Skeletal muscle tissue (tissue), 4 donors: ENCODE measurements around the gene CCDC88B. TPM values are rescaled to one million over a fixed set of nuclear protein-coding genes. Genes with fewer than 3 reads are reported as not detected.

Experiments used
- H3K27ac ChIP-seq: one replicate; pipeline ENCODE4 v1.7.0; 2013; ENCODE audit warnings: mild to moderate bottlenecking, low read depth, low read length, inconsistent platforms
- H3K27me3 ChIP-seq, 3 donors: one replicate each; pipeline ENCODE4 v1.7.0; 2013; ENCODE audit warnings: low read length in 3 of 3; ENCODE audit not compliant: control insufficient read depth in 3 of 3, insufficient read depth in 3 of 3
- H3K36me3 ChIP-seq, 3 donors: one replicate each; pipeline ENCODE4 v1.7.0; 2013; ENCODE audit warnings: low read length in 3 of 3; ENCODE audit not compliant: control insufficient read depth in 3 of 3, insufficient read depth in 3 of 3
- H3K4me1 ChIP-seq, 3 donors: one replicate each; pipeline ENCODE4 v1.7.0; 2013; ENCODE audit warnings: low read length in 3 of 3, mild to moderate bottlenecking in 3 of 3; ENCODE audit not compliant: control insufficient read depth in 3 of 3, insufficient read depth in 3 of 3
- H3K4me3 ChIP-seq, 3 donors: one replicate each; pipeline ENCODE4 v1.7.0; 2013; ENCODE audit warnings: low read length in 3 of 3
- H3K9ac ChIP-seq, 3 donors: one replicate each; pipeline ENCODE4 v1.7.0; 2013; ENCODE audit warnings: low read length in 3 of 3, mild to moderate bottlenecking in 3 of 3, moderate library complexity in 2 of 3, low read depth in 1 of 3
- H3K9me3 ChIP-seq, 3 donors: one replicate each; pipeline ENCODE4 v1.7.0; 2013; ENCODE audit warnings: low read length in 3 of 3; ENCODE audit not compliant: control insufficient read depth in 3 of 3
- total RNA-seq: library from RNA; depleted of rRNA; stranded (reverse); fragments of >200 nt; gene quantifications from one replicate; pipeline ENCODE4 v1.2.3, GENCODE V29; 2014
- donor health status: Osteomylitis.

CCDC88B gene
- total RNA-seq, 1 donor from 2014 or later: 2.6 TPM

DNA sequence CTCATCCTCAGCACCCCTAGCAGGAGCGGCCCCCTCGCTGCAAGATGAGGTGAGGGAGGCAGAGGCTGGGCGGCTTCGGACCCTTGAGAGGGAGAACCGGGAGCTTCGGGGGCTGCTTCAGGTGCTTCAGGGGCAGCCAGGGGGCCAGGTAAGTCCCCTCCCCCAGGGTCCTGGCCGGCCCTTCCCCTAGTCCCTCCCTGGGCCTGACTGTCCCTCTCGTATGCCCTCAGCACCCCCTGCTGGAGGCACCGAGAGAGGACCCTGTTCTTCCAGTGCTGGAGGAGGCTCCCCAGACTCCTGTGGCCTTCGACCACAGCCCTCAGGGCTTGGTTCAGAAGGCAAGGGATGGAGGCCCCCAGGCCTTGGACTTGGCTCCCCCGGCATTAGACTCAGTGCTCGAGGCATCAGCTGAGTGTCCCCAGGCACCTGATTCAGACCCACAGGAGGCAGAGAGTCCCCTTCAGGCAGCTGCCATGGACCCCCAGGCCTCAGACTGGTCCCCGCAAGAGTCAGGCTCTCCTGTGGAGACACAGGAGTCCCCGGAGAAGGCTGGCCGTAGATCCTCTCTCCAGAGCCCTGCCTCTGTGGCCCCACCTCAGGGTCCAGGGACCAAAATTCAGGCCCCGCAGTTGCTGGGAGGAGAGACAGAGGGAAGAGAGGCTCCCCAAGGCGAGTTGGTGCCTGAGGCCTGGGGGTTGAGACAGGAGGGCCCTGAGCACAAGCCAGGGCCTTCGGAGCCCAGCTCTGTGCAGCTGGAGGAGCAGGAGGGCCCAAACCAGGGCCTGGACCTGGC, 4.0 kb downstream of the CCDC88B start:
- H3K27ac ChIP-seq: no peak overlapping the region
- H3K4me1 ChIP-seq: peaks cover 6 to 11% (median 7%) of the 10 kb centered on the region in 3 donors
- no peaks in the 10 kb centered on the region for H3K9me3 ChIP-seq

GRCh38 chr11:64344787-64345186, 4.8 kb downstream of the CCDC88B start:
- Histone ChIP-seq H3K4me3 (no peak overlapping the region), H3K27me3 (no peaks in the 10 kb centered on the region), H3K9ac (no peak overlapping the region), H3K9me3 (no peaks in the 10 kb centered on the region), H3K36me3 (no peaks in the 10 kb centered on the region), H3K27ac (no peak overlapping the region), H3K4me1 (peaks cover 6 to 11% (median 7%) of the 10 kb centered on the region in 3 donors)

More for the DNA sequence above, 4.0 kb downstream of the CCDC88B start:
- no peak overlapping the region for H3K9ac ChIP-seq
- no peaks in the 10 kb centered on the region for H3K36me3 ChIP-seq
- H3K27me3 ChIP-seq: no peaks in the 10 kb centered on the region
- H3K4me3 ChIP-seq: no peak overlapping the region

- H3K27me3 ChIP-seq: peaks cover 0 to 4% (median 0%) of the 10 kb centered on the region in 3 donors
- no peak overlapping the region for H3K4me3 ChIP-seq
- no peaks in the 10 kb centered on the region for H3K36me3 ChIP-seq
- H3K27ac ChIP-seq: no peak overlapping the region
- H3K4me1 ChIP-seq: peaks cover 0 to 5% (median 2%) of the 10 kb centered on the region in 3 donors
- no peak overlapping the region for H3K9ac ChIP-seq
- H3K9me3 ChIP-seq: no peaks in the 10 kb centered on the region
Observed at GRCh38 chr11:64347193-64347867, 7.3 kb downstream of the CCDC88B start.

DNA sequence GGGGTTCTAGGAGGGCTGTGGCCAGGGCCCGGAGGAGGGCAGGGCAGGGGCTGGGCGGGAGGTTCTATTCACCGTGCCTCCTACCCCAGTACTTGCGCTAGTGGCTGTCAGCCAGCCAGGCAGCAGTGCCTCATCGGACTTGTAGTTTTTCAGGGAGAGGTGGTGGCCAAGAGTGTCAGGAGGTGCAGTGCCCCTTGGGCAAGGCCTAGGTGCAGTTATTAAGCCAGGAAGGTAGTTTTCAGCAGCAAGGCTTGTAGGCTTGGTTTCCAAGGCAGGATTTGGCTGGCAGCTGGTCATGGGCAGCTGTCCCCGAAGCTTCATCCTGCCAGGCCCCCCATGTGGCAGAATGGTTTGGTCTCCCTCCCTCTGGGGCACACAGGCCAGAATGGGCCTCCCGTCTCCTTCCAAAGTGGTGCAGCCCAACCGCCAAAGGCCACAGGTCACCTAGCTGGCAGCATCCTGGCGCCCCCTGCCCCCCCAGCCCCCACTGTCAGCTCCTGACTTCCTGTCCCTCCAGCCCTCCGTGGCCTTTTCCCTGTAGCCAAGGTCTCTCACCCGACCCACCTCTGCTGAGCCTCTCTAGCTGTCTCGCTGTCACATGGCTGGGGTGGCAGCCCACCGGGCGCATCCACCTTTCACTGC, 8.5 kb downstream of the CCDC88B start:
- no peak overlapping the region for H3K27ac ChIP-seq

DNA sequence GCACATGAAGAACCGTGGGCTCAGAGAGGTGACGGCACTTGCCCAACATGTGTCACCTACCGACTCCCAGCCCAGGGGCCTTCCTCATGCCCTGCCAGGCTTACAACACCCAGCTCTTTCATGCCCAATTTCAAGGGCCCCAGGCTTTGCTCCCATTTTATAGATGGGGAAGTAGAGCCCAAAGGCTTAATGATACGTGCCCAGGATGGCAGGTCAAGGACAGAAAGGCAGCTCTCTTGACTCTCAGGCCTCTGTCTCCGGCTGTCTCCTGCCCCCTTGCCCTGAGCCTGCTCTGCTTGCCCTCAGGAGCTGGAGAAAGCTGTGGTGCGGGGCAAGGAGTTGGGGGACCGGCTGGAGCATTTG, 9.0 kb downstream of the CCDC88B start:
- Histone ChIP-seq H3K27ac (no peak overlapping the region), H3K9me3 (no peaks in the 10 kb centered on the region), H3K4me1 (no peaks in the 10 kb centered on the region), H3K4me3 (no peak overlapping the region), H3K27me3 (peaks cover 0 to 11% (median 5%) of the 10 kb centered on the region in 3 donors), H3K36me3 (no peaks in the 10 kb centered on the region), H3K9ac (no peak overlapping the region)

More for the DNA sequence above, 8.5 kb downstream of the CCDC88B start:
- H3K9ac ChIP-seq: no peak overlapping the region
- no peaks in the 10 kb centered on the region for H3K36me3 ChIP-seq
- H3K9me3 ChIP-seq: no peaks in the 10 kb centered on the region
- H3K4me1 ChIP-seq: no peaks in the 10 kb centered on the region
- H3K27me3 ChIP-seq: peaks cover 0 to 10% (median 3%) of the 10 kb centered on the region in 3 donors
- H3K4me3 ChIP-seq: no peak overlapping the region

GRCh38 chr11:64349404-64349803, 9.4 kb downstream of the CCDC88B start:
- H3K9me3 ChIP-seq: no peaks in the 10 kb centered on the region
- no peaks in the 10 kb centered on the region for H3K36me3 ChIP-seq
- H3K4me1 ChIP-seq: no peaks in the 10 kb centered on the region
- peaks cover 0 to 15% (median 5%) of the 10 kb centered on the region in 3 donors for H3K27me3 ChIP-seq
- H3K27ac ChIP-seq: no peak overlapping the region
- H3K9ac ChIP-seq: no peak overlapping the region
- H3K4me3 ChIP-seq: no peak overlapping the region

DNA sequence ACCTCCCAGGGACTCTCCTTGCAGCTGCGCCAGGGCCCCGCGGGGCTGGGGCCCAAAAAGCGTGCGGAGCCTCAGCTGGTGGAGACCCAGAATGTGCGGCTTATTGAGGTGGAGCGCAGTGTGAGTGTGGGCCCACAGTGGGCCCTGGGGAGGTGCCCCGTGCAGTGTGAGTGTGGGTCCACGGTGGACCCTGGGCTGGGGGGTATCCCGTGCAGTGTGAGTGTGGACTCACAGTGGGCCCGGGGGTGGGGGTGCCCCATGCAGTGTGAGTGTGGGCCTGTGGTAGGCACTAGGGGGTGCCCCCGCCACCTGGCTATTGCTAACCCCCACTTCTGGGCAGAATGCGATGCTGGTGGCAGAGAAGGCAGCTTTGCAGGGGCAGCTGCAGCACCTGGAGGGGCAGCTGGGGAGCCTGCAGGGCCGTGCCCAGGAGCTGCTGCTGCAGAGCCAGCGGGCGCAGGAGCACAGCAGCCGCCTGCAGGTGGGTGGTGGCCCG, 11.2 kb downstream of the CCDC88B start:
- peaks cover 0 to 15% (median 5%) of the 10 kb centered on the region in 3 donors for H3K27me3 ChIP-seq
- H3K9ac ChIP-seq: no peak overlapping the region
- peaks cover 8 to 9% (median 8%) of the 10 kb centered on the region in 3 donors for H3K4me1 ChIP-seq
- H3K9me3 ChIP-seq: no peaks in the 10 kb centered on the region
- no peak overlapping the region for H3K27ac ChIP-seq
- no peak overlapping the region for H3K4me3 ChIP-seq
- no peaks in the 10 kb centered on the region for H3K36me3 ChIP-seq

DNA sequence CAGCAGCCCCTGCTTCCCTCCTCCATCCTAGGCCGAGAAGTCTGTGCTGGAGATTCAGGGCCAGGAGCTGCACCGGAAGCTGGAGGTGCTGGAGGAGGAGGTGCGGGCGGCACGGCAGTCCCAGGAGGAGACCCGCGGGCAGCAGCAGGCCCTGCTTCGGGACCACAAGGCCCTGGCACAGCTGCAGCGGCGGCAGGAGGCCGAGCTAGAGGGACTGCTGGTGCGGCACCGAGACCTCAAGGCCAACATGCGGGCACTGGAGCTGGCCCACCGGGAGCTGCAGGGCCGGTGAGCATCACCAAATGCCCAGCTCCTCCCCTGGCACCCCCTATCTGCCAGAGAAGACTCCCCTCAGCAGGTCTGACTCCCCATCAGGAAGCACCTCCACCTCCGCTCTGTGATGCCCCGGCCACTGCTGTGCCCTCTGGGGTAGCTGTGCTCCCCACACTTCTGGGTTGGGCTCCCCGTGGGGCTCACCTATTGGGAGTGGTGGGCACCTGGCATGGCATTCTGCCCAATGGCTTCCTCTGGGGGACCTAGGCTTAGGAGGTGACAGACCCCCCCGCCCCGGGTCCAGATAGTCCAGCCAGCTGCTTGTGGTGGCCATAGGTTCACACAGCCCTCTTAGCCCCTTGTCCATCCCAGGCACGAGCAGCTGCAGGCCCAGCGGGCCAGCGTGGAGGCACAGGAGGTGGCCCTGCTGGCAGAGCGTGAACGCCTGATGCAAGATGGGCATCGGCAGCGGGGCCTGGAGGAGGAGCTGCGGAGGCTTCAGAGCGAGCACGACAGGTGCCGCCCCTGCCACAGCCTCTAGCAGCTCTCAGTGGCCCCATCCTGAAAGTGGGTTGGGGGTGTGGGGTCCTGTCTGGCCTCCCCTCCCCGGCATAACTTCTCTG, 12.3 kb downstream of the CCDC88B start:
- H3K27me3 ChIP-seq: peaks cover 0 to 15% (median 5%) of the 10 kb centered on the region in 3 donors
- H3K9ac ChIP-seq: no peak overlapping the region
- H3K9me3 ChIP-seq: no peaks in the 10 kb centered on the region
- no peak overlapping the region for H3K27ac ChIP-seq
- H3K4me3 ChIP-seq: no peak overlapping the region
- no peaks in the 10 kb centered on the region for H3K36me3 ChIP-seq
- H3K4me1 ChIP-seq: peaks cover 8 to 9% (median 8%) of the 10 kb centered on the region in 3 donors

DNA sequence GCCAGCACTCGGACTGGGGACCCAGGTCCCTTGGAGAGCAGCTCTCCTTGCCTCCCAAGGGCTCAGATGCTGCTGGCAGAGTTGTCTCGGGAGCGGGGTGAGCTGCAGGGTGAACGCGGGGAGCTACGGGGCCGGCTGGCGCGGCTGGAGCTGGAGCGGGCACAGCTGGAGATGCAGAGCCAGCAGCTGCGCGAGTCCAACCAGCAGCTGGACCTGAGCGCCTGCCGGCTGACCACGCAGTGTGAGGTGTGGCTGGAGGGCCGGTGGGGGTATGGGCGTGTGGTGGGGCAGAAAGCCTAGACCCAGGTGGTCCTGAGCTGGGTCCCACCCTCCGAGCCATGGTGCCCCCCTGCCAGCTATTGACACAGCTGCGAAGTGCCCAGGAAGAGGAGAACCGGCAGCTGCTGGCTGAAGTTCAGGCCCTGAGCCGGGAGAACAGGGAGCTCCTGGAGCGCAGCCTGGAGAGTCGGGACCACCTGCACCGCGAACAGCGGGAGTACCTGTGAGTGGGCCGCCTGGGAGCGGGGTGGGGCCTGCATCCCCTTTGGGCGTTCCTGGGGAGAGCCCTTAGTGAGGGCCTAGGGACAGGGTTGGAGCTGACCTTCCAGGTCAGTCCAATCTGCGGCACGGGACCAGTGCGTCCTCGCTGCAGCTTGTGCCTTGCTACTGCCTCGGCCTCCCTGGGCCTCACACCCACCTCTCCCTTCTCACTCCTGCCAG, 13.2 kb downstream of the CCDC88B start:
- Histone ChIP-seq H3K27ac (no peak overlapping the region), H3K4me1 (peaks cover 12 to 13% (median 12%) of the 10 kb centered on the region in 3 donors), H3K27me3 (peaks cover 0 to 15% (median 5%) of the 10 kb centered on the region in 3 donors), H3K9ac (no peak overlapping the region), H3K9me3 (no peaks in the 10 kb centered on the region), H3K4me3 (no peak overlapping the region), H3K36me3 (no peaks in the 10 kb centered on the region)
